HG02938 (cell line): ENCODE results near the gene VPS8.
"Not testable (repeated sequence)": the region's sequence is repeated elsewhere in the genome, so short reads cannot be mapped to it uniquely, and the experiment has no call there.

ENCODE experiments used
- ATAC-seq: cut with Tn5 transposase; IDR thresholded peaks from one replicate; pipeline ENCODE4 v1.9.1; 2021; ENCODE audit warnings: mild to moderate bottlenecking, moderate library complexity; ENCODE audit not compliant: unreplicated experiment

Gene VPS8

DNA sequence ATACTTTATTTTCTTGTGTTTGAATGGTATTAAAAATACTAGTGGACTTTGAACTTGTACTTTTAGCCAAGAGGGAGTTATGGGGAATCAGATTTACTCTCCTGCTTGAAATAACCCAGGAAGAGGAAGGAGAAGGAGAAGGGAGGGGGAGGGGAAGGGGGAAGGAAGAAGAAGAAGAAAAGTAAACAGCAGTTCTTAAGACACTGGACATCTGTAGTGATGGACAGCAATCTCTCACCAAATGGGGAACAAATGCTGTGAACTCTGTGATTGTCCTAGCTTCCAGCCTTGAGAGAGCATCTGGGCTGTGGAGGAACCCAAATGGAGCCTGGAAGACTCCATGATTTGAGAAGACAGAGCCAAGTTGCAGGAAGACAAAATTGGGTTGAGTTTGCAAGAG is 52.0 kb downstream of the VPS8 start:
- no peak for ATAC-seq

DNA sequence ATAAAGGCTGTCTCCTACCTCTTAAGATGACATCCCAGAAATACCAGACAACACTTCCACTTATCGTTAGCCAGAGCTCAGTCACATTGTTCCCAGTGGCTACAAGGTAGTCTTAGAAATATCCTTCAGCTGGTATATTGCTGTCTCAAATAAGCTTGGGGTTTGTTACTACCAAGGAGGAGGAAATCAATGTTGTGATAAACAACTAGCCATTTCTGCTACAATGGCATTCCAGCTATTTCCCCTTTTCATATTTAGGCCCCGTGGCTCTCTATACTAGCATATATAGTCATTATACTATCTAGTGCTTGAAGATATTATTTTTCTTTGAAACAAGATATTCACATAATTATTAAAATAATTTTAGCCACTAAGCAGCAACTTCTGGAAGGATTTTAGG is 56.5 kb downstream of the VPS8 start:
- ATAC-seq = no peak

DNA sequence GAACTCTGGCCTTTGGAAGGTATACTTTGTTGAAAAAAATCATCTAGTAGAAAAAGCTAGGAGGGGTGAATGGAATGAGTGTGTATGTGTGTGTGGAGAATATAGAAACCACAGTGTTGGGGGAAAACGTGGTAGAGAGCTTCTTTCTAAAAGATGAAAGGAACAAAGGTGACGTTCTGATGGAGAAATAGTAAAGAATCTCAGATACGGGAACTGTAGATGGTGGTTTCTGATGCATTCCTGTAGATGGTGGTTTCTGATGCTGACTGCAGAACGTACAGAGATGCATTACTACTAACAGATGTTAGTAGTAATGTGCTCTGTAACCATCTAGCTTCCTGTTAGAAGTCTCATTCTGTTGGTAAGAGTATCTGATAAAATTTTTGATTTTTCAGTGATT is 60.2 kb downstream of the VPS8 start:
- no peak for ATAC-seq

DNA sequence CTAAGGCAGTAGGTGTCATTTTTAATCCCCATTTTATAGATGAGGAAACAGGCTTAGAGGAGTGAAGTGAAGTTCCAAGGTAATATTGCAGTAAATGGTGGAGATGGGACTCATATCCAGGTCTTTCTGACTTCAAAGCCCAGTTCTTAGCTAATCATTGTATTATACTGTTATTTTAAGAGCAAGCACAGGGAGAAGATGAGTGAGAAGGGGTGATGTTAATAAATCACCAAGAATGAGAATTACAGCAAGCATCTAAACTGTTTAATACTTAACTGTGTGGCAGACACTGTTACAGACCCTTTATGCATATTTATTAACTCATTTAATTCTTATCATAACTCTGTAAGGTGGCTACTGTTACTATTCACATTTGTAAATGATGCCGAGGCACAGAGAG is 61.2 kb downstream of the VPS8 start:
- ATAC-seq = no peak

DNA sequence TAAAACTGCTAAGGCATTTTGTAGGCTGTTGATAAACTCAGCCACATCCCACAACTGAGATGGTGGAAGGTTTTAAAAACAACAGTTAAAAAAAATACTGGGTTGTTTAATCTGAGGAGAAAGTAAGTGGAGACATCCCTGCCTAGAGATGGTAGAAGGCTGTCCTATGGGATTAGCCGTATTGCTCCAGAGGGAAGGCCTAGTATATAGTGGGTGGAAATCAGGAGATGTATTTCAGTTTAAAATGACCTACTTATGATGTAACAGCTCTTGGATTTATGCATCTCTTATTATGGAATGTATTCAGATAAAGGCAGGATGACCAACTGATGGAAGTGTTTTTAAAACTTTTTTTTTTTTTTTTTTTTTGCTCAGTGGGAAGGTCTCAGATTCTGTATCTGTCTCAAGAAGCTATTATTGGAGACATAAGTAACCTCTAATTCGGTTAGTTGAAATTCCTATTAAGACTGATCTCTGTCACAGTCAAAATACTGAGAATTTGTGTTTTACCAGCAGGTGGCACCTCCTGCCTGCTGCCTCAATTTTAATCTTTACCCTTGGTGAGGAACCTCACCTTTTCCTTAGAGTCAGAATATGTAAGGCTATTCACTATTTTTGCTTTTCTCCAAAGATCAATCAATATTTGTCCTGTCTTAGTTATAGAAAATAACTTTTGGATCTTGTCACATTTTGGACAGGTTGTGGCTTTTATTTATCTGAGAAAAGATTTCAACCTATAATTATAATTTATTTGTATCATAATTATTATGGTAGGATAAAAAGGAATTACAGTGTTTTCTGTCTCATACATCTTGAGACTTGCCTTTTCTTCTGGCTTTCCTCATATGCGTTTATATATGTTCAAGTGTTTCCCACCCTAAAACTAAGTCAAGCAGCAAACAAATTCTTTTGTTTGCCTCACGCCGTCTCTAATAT is 63.0 kb downstream of the VPS8 start:
- no peak for ATAC-seq

DNA sequence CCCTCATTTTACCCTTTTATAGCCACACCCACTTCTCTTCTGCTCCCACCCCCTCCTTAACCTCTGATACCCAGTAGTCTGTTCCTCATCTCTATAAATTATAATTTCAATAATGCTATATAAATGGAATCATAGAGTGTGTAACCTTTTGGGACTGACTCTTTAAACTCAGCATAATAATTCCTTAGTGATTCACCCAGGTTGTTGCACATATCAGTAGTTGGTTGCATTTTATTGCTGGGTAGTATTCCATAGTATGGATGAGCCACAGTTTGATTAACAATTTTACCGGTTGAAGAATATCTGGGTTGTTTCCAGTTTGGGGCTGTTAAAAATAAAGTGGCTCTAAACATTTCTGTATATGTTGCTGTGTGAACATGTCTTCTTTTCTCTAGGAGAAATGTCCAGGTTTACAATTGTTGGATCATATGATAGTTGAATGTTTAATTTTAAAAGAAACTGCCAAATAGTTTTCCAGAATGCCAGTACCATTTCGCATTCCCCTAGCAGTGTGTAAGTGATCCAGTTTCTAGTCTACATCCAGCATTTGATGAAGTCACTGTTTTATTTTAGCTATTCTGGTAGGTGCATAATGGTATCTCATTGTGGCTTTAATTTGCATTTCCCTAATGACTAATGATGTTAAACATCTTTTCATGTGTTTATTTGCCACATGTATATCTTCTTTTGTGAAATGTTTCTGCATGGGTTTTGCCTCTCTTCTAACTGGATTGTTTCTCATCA is 68.5 kb downstream of the VPS8 start:
- no peak for ATAC-seq

DNA sequence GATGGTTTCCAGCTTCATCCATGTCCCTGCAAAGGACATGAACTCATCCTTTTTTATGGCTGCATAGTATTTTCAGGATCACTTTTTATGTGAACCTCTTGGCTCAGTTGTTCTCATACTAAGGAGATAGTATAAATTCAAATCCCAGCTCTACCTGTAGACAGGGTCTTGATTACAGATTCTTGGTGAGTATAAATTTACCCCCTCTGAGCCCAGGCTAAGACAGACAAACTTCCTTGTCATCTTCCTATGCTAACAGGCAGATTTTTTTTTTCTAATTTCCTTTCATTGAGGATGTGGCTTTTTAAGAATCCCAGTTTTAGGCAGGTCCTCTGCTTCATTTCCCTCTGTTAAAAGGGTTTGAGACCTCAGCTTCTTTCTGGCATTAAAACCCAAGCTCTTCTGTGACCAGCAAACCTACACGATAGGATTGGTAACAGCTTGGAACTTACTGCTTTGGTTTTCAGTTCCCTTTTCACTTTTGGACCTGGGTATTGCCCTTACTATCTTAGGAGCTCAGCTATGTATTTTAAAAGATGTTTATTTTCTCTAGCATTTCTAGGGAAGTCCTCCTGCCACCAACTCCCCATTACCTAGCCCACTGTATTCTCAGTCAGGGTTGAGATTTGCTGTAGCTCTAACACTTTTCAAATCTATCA is 72.5 kb downstream of the VPS8 start:
- no peak for ATAC-seq

DNA sequence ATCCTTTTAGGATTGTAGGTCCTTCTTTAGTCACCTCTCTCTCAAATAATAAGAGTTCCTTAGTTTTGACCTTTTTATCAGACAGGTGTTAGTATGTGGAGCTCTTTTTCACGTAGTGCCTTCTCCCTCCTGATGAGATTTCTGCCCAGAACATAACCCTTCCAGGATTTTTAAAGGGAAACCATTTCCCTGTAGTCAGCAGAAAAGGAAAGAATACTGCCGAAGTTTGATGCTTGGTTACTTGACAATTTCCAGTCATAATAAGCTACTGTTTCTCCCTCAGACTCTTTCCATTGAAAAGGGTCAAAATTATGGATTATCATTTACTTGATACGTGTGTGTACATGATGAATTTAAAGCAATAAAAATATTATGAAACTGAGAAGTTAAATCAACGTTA is 73.1 kb downstream of the VPS8 start:
- ATAC-seq = no peak

DNA sequence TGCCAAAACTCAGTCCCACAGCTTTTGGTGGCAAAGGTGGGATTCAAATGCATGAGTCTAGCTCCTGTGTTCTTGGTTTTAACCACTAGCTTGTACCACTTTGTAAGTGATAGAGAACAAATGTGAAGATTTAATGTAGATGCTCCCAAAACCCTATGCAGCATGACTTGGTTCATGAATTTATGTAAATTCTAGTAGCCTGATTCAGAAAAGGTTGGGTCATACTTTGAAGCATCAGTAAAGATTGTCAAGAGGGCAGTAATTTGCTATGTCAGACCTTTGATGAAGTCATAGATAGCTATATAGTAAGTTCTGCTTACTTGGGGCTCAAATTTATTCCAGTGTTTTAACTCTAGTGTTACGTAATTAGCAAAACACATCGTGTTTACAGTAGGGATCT is 75.6 kb downstream of the VPS8 start:
- ATAC-seq = no peak

DNA sequence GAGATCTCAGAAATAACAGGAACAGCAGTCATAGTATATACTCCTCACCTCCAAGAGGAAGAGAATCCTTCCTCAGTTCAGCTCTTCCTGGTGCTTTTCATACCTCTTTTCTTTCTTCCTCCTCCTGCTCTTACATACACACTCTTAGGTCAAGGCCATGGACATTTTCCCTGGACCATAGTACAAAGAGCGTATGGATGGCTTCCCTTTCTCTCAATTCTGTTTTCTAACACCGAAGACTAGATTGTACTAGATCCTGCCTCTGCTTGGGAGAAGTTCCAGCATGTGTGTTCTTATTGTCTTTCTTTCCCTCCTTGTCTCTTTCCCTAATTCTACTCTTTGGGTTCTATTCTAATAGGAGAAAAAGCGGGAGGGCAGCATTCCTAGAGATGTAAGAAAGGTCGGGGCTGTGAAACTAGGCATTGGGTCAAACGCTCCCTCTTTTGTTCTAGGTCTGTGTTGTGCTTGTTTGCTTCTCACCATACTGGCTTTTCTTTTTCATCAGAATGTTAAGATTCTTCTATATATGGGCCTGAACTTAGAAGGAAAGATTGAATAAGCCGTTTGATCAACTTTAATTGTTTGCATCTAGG is 77.4 kb downstream of the VPS8 start:
- ATAC-seq = no peak

DNA sequence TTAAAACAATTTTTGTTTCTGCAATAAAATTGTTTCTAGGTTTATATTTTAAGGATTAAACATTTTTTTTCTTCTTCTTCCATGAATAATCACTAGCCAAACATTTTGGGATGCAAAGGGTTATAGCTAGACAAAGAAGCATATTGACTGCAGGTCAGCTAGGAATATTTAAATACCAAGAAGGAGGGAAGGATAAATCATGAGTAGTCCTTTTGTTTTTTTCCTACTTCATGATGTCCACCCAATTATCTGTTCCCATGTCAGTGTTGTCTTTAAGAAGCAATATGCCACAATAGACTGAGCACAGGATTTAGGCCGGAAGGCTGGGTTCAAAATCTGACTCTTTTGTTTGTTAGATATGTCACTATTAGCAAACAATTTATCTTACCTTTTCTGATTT is 82.1 kb downstream of the VPS8 start:
- ATAC-seq = no peak

DNA sequence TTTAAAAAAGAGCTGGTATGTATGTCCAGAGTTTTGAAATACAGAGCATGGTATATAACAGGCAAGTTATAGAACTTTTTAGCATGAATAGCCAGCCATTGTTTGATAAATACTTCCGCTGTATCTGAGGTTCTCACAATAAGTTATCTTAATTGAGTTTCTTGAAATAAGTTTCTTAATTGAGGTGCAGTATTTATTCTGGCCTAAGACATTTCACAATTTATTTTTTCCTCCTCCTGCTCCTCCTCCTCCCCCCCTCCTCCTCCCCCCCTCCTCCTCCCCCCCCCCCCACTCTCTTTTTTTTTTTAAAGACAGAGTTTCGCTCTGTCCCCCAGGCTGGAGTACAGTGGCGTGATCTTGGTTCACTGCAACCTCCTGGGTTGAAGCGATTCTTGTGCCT is 83.4 kb downstream of the VPS8 start:
- ATAC-seq = no peak

DNA sequence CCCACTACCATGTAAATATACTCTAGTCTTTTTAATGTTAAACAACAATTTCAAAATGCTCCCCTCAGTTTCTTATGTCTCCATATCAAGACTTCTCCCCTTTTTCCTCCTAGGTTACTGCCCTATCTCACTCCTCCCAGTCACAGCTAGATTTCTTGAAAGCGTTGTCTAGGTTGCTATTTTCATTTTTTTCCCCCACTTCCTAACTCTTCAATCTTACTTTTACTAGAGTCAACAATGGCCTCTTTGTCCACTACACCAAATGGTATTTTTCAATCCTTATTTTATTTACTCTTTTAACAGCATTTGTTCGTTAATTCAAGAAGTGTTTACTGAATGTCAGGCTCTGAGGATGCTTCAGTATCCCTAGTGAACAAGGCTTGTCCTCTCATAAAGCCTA is 84.4 kb downstream of the VPS8 start:
- no peak for ATAC-seq

DNA sequence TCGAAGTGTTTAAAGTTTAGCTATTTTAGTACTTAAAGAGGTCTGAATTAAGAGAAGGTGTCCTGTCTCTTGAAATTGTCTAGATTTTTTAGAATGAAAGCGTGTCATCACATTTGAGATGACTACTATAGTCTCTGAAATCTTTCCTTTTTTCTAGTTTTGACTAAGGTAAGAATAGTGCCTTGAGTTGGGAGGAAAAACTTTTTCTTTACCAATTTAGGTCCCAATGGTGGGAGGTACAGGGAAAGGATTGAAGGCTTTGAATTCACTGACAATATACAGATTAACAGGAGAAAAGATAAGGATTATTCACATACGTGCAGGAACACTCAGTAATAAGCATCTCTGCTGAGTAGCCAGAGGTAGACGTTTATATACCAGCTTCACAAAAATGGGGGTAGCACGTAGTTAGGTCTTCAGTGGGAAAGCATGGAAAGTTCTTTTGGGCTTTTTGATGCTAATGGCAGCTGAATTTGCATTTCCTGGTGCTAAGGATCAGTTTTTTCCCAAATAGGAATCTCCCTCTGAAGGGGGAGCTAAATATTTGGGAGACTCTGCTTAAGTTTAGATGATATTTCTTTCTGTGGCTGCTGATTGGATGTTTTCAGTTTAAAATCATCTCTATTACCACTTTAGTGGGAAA is 88.1 kb downstream of the VPS8 start:
- no peak for ATAC-seq

DNA sequence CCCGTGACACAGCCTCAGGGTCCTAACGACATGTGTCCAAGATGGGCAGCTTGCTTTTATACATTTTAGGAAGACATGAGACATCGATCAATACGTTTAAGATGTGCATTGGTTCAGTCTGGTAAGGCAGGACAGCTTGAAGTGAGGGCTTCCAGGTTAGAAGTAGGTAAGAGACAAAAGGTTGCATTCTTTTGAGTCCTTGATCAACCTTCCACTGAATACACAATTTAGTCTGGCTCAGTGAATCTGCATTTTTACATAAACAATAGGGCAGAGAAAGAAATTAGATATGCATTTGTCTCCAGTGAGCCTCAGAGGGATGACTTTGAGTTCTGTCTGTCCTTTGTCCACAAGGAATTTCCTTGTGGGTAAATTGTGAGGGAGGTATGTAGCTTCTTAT is 95.1 kb downstream of the VPS8 start:
- not testable (repeated sequence) for ATAC-seq

DNA sequence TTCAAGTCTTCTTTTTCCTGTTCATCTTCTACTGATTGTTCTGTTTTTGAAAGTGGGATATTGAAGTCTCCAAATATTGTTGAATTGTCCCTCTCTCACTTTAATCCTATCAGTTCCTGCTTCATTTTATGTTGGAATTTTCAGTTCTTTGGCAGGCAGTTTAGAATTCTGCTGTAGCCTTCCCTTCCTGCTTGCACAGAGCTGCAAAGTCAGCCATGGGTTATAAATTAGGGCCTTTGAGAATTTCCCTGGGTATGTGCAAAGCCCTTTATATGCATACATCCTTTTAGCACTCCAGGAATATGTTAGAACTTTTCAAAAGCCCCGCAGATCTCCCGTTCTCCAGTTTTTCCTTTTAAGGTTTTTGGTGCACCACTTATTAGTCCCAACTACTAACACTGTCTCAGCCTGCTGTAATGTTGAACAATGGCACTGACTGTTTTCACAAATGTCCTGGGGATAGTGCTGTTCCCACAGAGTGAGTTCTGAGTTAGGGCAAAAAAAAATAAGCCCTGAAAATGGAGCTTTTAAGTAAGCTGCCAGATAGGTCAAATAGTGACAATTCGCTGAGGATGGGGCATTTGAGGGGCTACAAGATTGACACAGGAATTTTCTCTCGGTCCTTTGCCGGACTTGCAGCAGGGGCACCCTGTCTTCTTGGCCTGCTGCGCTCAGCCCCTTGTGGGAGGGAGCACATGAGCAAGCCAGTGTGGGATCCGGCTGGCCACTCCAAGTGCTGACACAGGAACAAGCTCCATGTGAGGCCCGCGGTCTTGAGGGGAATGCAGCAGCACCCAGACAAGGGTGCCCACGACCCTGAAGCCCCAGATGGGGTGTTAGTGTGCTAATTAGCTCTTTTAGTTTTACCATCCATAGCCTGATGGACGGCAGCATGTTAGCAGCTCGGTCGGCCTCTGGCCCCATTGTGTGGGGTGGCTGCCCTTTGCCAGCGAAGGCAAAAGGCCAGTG is 96.0 kb downstream of the VPS8 start:
- no peak for ATAC-seq

DNA sequence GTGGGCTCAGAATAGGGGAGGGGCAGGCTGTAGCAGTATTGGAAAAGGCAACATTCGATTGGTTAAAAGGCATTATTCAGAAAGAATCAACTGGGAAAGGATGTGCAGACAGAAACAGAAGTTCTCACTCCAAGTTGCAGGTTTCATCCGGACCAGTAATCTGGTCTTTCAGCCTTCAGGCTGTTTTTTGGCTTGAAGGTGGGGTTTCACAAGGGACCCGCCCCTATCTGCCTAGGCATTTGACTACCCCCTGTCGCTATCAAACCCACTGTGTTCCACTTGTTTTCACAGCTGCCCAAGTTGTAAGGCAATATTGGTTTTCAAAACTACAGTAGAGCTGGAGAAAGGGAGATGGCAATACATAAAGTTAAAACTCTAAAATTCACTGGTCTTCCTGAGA is 96.9 kb downstream of the VPS8 start:
- ATAC-seq = no peak

DNA sequence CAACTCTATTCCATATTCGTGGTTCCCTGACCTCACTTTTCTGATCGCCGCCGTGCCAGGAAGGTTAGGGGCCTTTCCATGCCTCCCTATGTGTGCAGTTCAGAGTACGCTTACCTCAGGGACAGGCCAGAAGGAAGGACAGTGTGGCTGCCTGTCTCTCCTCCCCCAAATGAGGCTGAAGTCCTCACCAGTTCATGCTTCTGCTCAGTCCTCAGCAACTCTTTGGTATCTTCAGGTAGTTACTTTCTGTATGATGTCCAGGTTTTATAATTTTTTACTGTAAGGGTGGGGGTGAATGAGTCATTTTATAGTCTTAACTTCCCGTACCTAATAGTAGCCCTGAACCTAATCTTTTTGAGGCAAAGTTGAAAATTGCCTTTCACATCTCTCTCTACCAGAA is 98.7 kb downstream of the VPS8 start:
- no peak for ATAC-seq

DNA sequence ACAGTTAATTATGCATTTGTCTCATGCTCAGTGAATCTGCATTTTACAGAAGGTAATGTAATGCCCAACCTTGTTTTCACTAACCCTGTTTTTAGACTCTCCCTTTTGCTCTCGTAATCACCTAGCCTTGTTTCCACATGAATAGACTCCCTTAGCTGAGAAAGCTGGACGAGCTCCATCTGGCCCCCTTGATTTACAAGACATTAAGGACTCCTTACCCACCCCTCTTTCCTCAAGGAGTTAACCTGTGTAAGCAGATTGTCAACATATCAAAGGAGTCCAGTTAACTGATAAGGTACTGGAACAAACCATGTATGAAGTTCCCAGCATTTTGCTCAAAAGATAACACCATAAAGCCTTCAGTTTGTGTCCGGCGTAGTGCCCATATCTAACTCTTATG is 99.6 kb downstream of the VPS8 start:
- no peak for ATAC-seq

DNA sequence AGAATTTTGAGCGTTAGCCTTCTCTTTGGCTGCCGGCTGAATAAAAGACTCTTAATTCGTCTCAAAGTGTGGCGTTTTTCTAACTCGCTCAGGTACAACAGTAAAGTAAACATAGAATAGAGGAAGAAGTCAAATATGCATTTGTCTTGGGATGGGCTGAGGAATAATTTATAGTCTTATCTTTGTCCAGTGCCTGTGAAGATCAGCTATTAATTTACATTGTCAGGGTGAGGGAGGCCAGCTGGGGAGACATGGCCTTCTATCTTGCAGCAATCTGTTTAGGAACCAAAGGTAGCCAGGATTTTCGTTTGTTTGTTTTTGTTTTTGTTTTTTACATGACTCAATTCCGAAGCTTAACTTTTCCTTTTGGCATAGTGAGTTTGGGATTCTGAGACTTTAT is 100.2 kb downstream of the VPS8 start:
- no peak for ATAC-seq
